Measurements from ENCODE around the gene LRP6.

DNA sequence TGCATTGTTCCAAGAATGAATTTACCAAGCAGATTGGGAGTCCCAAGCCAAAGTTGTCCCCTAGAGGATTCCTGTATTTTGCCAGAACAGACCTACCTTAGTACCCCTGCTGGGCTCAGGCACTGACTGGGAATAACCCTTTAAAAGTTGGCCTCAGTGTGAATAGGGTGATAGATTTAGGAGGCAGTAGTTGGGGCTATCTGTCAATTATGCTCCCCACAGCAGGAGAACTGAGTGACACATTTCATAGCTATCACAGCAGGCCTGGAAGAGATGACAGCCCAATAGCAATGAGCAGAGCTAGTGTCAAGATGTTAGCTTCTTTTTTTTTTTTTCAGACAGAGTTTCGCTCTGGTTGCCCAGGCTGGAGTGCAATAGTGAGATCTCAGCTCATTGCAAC lies 14.3 kb upstream of the LRP6 start:
- TF ChIP-seq FOXK2 (IDR thresholded peaks at IDR 0.05), result no peak
- no peak for TF ChIP-seq LEF1 (IDR thresholded peaks at IDR 0.05; ENCODE audit: borderline replicate concordance)
- no peak for TF ChIP-seq FOXA1 (IDR thresholded peaks at IDR 0.05)
- TF ChIP-seq HDGF (IDR thresholded peaks at IDR 0.05; ENCODE audit: borderline replicate concordance), result no peak
- no peak for TF ChIP-seq TARDBP (IDR thresholded peaks at IDR 0.05)
- no peak for TF ChIP-seq FOXM1 (IDR thresholded peaks at IDR 0.05; ENCODE audit: borderline replicate concordance)

All from HEK293T (cell line).